ENCODE data around the gene SH3RF3.

Gene SH3RF3

DNA sequence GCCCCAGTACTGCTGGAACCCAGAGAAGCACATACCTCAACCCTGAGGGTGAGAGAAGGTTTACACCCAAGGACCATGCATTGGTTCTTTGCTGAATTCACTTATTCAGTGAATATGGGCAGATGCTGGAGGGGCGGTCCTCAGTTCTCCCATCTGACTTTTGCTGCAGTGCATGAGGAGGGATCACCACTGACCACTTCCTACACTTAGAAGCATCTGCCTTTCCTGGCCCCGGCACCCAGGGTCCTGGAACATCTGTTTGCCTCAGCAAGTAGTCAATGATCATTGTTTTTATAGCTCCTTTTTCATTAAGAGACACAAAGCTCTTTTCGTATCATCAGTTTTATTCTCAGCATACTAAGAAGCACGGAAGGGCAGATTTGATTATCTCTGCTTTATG lies 211.4 kb downstream of the SH3RF3 start:
- TF ChIP-seq ESRRG (CRISPR knock-in tag; IDR thresholded peaks at IDR 0.05) (no peak), ZNF8 (CRISPR knock-in tag; IDR thresholded peaks at IDR 0.05) (no peak), GLIS3 (CRISPR knock-in tag; IDR thresholded peaks at IDR 0.05) (no peak), TCF4 (CRISPR knock-in tag; IDR thresholded peaks at IDR 0.05; ENCODE audit: borderline replicate concordance) (no peak), BACH2 (CRISPR knock-in tag; IDR thresholded peaks at IDR 0.05; ENCODE audit: borderline replicate concordance) (no peak), CSDC2 (CRISPR knock-in tag; IDR thresholded peaks at IDR 0.05) (no peak), ZNF565 (CRISPR knock-in tag; conservative IDR thresholded peaks at IDR 0.05; ENCODE audit: low read depth) (no peak), TOX (CRISPR knock-in tag; IDR thresholded peaks at IDR 0.05; ENCODE audit: borderline replicate concordance) (no peak), OSR1 (CRISPR knock-in tag; IDR thresholded peaks at IDR 0.05) (no peak), ZFP30 (CRISPR knock-in tag; IDR thresholded peaks at IDR 0.05) (no peak), SNAI2 (CRISPR knock-in tag; IDR thresholded peaks at IDR 0.05) (no peak), ARNTL (CRISPR knock-in tag; IDR thresholded peaks at IDR 0.05; ENCODE audit: borderline replicate concordance, low read depth) (no peak), ZFP3 (CRISPR knock-in tag; IDR thresholded peaks at IDR 0.05) (no peak)
- TF ChIP-seq, protein P1, sequence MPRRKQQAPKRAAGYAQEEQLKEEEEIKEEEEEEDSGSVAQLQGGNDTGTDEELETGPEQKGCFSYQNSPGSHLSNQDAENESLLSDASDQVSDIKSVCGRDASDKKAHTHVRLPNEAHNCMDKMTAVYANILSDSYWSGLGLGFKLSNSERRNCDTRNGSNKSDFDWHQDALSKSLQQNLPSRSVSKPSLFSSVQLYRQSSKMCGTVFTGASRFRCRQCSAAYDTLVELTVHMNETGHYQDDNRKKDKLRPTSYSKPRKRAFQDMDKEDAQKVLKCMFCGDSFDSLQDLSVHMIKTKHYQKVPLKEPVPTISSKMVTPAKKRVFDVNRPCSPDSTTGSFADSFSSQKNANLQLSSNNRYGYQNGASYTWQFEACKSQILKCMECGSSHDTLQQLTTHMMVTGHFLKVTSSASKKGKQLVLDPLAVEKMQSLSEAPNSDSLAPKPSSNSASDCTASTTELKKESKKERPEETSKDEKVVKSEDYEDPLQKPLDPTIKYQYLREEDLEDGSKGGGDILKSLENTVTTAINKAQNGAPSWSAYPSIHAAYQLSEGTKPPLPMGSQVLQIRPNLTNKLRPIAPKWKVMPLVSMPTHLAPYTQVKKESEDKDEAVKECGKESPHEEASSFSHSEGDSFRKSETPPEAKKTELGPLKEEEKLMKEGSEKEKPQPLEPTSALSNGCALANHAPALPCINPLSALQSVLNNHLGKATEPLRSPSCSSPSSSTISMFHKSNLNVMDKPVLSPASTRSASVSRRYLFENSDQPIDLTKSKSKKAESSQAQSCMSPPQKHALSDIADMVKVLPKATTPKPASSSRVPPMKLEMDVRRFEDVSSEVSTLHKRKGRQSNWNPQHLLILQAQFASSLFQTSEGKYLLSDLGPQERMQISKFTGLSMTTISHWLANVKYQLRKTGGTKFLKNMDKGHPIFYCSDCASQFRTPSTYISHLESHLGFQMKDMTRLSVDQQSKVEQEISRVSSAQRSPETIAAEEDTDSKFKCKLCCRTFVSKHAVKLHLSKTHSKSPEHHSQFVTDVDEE (CRISPR knock-in tag; IDR thresholded peaks at IDR 0.05): no peak
- TF ChIP-seq, protein P2, sequence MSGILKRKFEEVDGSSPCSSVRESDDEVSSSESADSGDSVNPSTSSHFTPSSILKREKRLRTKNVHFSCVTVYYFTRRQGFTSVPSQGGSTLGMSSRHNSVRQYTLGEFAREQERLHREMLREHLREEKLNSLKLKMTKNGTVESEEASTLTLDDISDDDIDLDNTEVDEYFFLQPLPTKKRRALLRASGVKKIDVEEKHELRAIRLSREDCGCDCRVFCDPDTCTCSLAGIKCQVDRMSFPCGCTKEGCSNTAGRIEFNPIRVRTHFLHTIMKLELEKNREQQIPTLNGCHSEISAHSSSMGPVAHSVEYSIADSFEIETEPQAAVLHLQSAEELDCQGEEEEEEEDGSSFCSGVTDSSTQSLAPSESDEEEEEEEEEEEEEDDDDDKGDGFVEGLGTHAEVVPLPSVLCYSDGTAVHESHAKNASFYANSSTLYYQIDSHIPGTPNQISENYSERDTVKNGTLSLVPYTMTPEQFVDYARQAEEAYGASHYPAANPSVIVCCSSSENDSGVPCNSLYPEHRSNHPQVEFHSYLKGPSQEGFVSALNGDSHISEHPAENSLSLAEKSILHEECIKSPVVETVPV (CRISPR knock-in tag; IDR thresholded peaks at IDR 0.05): no peak
- TF ChIP-seq, protein P3, sequence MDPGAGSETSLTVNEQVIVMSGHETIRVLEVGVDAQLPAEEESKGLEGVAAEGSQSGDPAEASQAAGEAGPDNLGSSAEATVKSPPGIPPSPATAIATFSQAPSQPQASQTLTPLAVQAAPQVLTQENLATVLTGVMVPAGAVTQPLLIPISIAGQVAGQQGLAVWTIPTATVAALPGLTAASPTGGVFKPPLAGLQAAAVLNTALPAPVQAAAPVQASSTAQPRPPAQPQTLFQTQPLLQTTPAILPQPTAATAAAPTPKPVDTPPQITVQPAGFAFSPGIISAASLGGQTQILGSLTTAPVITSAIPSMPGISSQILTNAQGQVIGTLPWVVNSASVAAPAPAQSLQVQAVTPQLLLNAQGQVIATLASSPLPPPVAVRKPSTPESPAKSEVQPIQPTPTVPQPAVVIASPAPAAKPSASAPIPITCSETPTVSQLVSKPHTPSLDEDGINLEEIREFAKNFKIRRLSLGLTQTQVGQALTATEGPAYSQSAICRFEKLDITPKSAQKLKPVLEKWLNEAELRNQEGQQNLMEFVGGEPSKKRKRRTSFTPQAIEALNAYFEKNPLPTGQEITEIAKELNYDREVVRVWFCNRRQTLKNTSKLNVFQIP (CRISPR knock-in tag; IDR thresholded peaks at IDR 0.05; ENCODE audit: borderline replicate concordance, low read depth): no peak
- ATAC-seq: no peak

DNA sequence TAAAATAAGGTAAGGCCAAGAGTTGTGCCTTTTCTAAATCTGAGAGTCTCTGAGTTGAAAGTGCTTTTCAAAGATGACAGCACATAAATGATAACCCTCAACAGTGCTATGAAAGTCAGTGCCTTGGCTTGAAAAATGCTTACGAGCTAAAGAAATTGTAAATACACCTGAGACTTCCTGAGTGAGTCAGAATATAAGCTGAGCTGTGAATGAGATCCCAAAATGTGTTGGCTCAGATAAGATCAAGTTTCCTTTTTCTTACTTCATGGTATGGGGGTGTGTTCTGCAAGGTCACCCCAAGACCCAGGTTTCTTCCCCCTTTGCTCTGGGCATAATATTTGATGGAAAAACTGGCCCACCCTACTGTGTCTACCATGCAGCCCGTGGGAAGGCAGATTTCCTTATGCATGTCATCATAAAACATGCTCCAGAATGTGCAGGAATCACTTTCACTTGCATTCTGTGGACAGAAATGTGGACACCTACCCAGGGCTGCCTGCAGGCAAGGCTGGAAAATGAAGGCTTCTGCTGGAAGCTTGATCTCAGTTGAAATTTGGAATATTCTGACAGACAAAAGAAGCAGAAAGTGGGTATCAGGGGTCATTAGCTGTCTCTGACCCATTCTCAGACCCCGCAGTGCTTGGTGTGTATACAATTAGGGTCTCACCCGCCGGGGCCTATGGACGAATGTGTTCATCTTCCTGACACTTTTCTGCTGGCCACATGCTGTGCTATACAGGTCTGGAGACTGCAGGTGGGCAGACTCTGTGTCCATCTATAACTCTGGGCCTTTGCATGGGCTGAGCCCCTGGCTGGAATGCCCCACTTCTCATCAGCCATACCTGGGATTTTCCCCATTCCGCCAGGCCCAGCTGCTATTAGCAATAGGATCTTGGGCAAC lies 212.6 kb downstream of the SH3RF3 start:
- TF ChIP-seq CSDC2 (CRISPR knock-in tag; IDR thresholded peaks at IDR 0.05) (no peak), ZNF70 (CRISPR knock-in tag; IDR thresholded peaks at IDR 0.05) (no peak), TCF4 (CRISPR knock-in tag; IDR thresholded peaks at IDR 0.05; ENCODE audit: borderline replicate concordance) (no peak)
- ATAC-seq: no peak

DNA sequence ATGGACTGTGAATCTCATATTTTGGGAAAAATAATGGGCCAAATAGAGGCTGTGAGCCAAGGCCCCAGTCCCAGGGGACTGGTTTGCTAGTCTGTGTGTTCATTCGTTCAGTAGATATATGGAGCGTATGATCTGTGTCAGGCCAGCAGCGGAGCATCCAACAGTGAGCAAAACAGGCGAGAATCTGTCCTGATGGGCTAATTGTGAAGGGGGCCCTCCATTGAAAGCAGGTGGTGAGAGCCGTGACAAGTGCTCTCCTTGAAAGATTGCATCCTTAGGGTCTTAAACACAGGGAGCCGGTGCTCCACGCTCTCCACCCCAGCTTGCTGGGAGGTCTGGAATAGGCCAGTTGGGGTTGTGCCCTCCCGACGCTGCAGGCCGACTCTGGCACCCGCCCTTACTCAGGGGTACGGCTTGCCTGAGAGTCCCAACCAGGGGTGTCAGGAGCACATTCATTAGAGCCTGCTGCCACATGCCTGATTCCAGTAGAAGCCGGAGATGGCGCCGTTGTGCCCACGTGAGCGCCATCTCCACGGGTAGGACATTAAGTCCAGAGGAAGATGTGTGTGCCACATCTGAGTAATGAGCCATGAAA lies 213.3 kb downstream of the SH3RF3 start:
- no peak for ATAC-seq
- TF ChIP-seq, protein P4, sequence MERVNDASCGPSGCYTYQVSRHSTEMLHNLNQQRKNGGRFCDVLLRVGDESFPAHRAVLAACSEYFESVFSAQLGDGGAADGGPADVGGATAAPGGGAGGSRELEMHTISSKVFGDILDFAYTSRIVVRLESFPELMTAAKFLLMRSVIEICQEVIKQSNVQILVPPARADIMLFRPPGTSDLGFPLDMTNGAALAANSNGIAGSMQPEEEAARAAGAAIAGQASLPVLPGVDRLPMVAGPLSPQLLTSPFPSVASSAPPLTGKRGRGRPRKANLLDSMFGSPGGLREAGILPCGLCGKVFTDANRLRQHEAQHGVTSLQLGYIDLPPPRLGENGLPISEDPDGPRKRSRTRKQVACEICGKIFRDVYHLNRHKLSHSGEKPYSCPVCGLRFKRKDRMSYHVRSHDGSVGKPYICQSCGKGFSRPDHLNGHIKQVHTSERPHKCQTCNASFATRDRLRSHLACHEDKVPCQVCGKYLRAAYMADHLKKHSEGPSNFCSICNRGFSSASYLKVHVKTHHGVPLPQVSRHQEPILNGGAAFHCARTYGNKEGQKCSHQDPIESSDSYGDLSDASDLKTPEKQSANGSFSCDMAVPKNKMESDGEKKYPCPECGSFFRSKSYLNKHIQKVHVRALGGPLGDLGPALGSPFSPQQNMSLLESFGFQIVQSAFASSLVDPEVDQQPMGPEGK (CRISPR knock-in tag; IDR thresholded peaks at IDR 0.05; ENCODE audit: borderline replicate concordance): no peak
- no peak for TF ChIP-seq ZFP30 (CRISPR knock-in tag; IDR thresholded peaks at IDR 0.05)
- no peak for TF ChIP-seq ZNF70 (CRISPR knock-in tag; IDR thresholded peaks at IDR 0.05)
- TF ChIP-seq, protein P1 (CRISPR knock-in tag; IDR thresholded peaks at IDR 0.05): no peak
- TF ChIP-seq, protein P3 (CRISPR knock-in tag; IDR thresholded peaks at IDR 0.05; ENCODE audit: borderline replicate concordance, low read depth): no peak
- no peak for TF ChIP-seq ISL1 (CRISPR knock-in tag; IDR thresholded peaks at IDR 0.05)
- TF ChIP-seq ESRRG (CRISPR knock-in tag; IDR thresholded peaks at IDR 0.05): no peak
- no peak for TF ChIP-seq ZC3H10 (CRISPR knock-in tag; IDR thresholded peaks at IDR 0.05)
- no peak for TF ChIP-seq TOX (CRISPR knock-in tag; IDR thresholded peaks at IDR 0.05; ENCODE audit: borderline replicate concordance)
- no peak for TF ChIP-seq ZNF8 (CRISPR knock-in tag; IDR thresholded peaks at IDR 0.05)
- TF ChIP-seq, protein P5, sequence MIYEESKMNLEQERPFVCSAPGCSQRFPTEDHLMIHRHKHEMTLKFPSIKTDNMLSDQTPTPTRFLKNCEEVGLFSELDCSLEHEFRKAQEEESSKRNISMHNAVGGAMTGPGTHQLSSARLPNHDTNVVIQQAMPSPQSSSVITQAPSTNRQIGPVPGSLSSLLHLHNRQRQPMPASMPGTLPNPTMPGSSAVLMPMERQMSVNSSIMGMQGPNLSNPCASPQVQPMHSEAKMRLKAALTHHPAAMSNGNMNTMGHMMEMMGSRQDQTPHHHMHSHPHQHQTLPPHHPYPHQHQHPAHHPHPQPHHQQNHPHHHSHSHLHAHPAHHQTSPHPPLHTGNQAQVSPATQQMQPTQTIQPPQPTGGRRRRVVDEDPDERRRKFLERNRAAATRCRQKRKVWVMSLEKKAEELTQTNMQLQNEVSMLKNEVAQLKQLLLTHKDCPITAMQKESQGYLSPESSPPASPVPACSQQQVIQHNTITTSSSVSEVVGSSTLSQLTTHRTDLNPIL (CRISPR knock-in tag; IDR thresholded peaks at IDR 0.05; ENCODE audit: low read depth): no peak
- TF ChIP-seq TCF4 (CRISPR knock-in tag; IDR thresholded peaks at IDR 0.05; ENCODE audit: borderline replicate concordance): no peak
- TF ChIP-seq SNAI2 (CRISPR knock-in tag; IDR thresholded peaks at IDR 0.05): no peak
- TF ChIP-seq ARNTL (CRISPR knock-in tag; IDR thresholded peaks at IDR 0.05; ENCODE audit: borderline replicate concordance, low read depth): no peak

Measured in SK-N-SH treated with all-trans-retinoic acid at 6 μM for 48 hours (cell line).